Trophoblast cell (in vitro differentiated cells and primary cell): ENCODE measurements around the gene FFAR2.

Experiments used
- DNase-seq, 2 donors: peaks; one replicate each; pipeline ENCODE4 v3.0.0-alpha.2; 2016
- H2AFZ ChIP-seq: 2 replicates; pipeline ENCODE4 v1.6.1; 2013; ENCODE audit warnings: low read length, moderate library complexity, mild to moderate bottlenecking; ENCODE audit not compliant: insufficient read depth, poor library complexity
- H2AK5ac ChIP-seq: 2 replicates; pipeline ENCODE4 v1.6.1; 2013; ENCODE audit warnings: mild to moderate bottlenecking, low read length
- H2BK120ac ChIP-seq: 2 replicates; pipeline ENCODE4 v1.6.1; 2013; ENCODE audit warnings: low read length, mild to moderate bottlenecking, moderate library complexity; ENCODE audit not compliant: insufficient read depth, poor library complexity
- H2BK12ac ChIP-seq: 2 replicates; pipeline ENCODE4 v1.6.1; 2013; ENCODE audit warnings: mild to moderate bottlenecking, low read length, moderate library complexity
- H2BK5ac ChIP-seq: 2 replicates; pipeline ENCODE4 v1.6.1; 2013; ENCODE audit warnings: low read length, low read depth, moderate library complexity, mild to moderate bottlenecking; ENCODE audit not compliant: poor library complexity
- H3K14ac ChIP-seq: 2 replicates; pipeline ENCODE4 v1.6.1; 2013; ENCODE audit warnings: mild to moderate bottlenecking, low read length
- H3K18ac ChIP-seq: 2 replicates; pipeline ENCODE4 v1.6.1; 2013; ENCODE audit warnings: mild to moderate bottlenecking, low read length
- H3K23ac ChIP-seq: 2 replicates; pipeline ENCODE4 v1.6.1; 2013; ENCODE audit warnings: low read length
- H3K27ac ChIP-seq: 2 replicates; pipeline ENCODE4 v1.5.1; 2013; ENCODE audit warnings: low read depth, mild to moderate bottlenecking, inconsistent platforms, low read length, moderate library complexity
- H3K27me3 ChIP-seq: 2 replicates; pipeline ENCODE4 v1.6.1; 2013; ENCODE audit warnings: inconsistent platforms, mild to moderate bottlenecking, low read length, moderate library complexity; ENCODE audit not compliant: insufficient read depth
- H3K36me3 ChIP-seq, 2 experiments: 1 replicate in 1 of 2; 2 replicates in 1 of 2; pipeline ENCODE4 v1.6.1; 2013; ENCODE audit warnings: low read length in 2 of 2, mild to moderate bottlenecking in 2 of 2, moderate library complexity in 1 of 2; ENCODE audit not compliant: insufficient read depth in 2 of 2, control insufficient read depth in 1 of 2
- H3K4ac ChIP-seq: 2 replicates; pipeline ENCODE4 v1.6.1; 2013; ENCODE audit warnings: low read depth, mild to moderate bottlenecking, low read length, moderate library complexity
- H3K4me1 ChIP-seq, 2 experiments: 1 replicate in 1 of 2; 2 replicates in 1 of 2; pipeline ENCODE4 v1.6.1; 2013; ENCODE audit warnings: low read length in 2 of 2, mild to moderate bottlenecking in 2 of 2, moderate library complexity in 1 of 2; ENCODE audit not compliant: insufficient read depth in 2 of 2, control insufficient read depth in 1 of 2
- H3K4me2 ChIP-seq: 2 replicates; pipeline ENCODE4 v1.6.1; 2013; ENCODE audit warnings: inconsistent platforms, mild to moderate bottlenecking, low read length, moderate library complexity
- H3K4me3 ChIP-seq: 2 replicates; pipeline ENCODE4 v1.5.1; 2013; ENCODE audit warnings: mild to moderate bottlenecking, low read depth, low read length, inconsistent platforms
- H3K79me1 ChIP-seq: one replicate; pipeline ENCODE4 v1.6.1; 2013; ENCODE audit warnings: low read length
- H3K79me2 ChIP-seq: 2 replicates; pipeline ENCODE4 v1.6.1; 2013; ENCODE audit warnings: low read length, mild to moderate bottlenecking; ENCODE audit not compliant: control insufficient read depth, insufficient read depth, poor library complexity
- H3K9ac ChIP-seq: 2 replicates; pipeline ENCODE4 v1.6.1; 2013; ENCODE audit warnings: mild to moderate bottlenecking, low read length
- H3K9me3 ChIP-seq: 2 replicates; pipeline ENCODE4 v1.6.1; 2013; ENCODE audit warnings: low read depth, mild to moderate bottlenecking, control low read depth, inconsistent platforms, low read length; ENCODE audit not compliant: insufficient read depth
- H4K12ac ChIP-seq: 2 replicates; pipeline ENCODE4 v1.6.1; 2013; ENCODE audit warnings: low read depth, mild to moderate bottlenecking, low read length, moderate library complexity
- H4K8ac ChIP-seq: 2 replicates; pipeline ENCODE4 v1.6.1; 2013; ENCODE audit warnings: low read depth, mild to moderate bottlenecking, low read length, moderate library complexity
- H4K91ac ChIP-seq: one replicate; pipeline ENCODE4 v1.6.1; 2013; ENCODE audit warnings: low read depth, mild to moderate bottlenecking, low read length, moderate library complexity
- WGBS: extraction: QIAGEN DNeasy Blood & Tissue Kit; methylation state at CpG from one replicate; pipeline ENCODE4 v1.1.7; 2013; ENCODE audit warnings: missing lambda C conversion rate; ENCODE audit not compliant: insufficient read length, insufficient coverage; ENCODE audit errors: extremely low coverage; 5-methylcytosine and 5-hydroxymethylcytosine counted together

FFAR2 gene

GRCh38 chr19:35457173-35457572 lies 9.1 kb downstream of the FFAR2 start:
- Histone ChIP-seq H3K4ac (no peak overlapping the region), H3K27me3 (no peaks in the 10 kb centered on the region), H3K18ac (no peak overlapping the region), H3K4me2 (no peak overlapping the region), H2BK12ac (no peak overlapping the region), H3K27ac (no peak overlapping the region), H3K4me3 (no peak overlapping the region), H3K9me3 (no peaks in the 10 kb centered on the region), H2BK5ac (no peak overlapping the region), H3K4me1 (no peaks in the 10 kb centered on the region), H3K79me2 (no peaks in the 10 kb centered on the region), H3K36me3 (no peaks in the 10 kb centered on the region), H2AFZ (no peak overlapping the region), H3K23ac (no peak overlapping the region), H4K12ac (no peak overlapping the region), H4K91ac (no peak overlapping the region), H2AK5ac (no peak overlapping the region), H3K9ac (no peak overlapping the region), H4K8ac (no peak overlapping the region), H2BK120ac (no peak overlapping the region), H3K79me1 (no peaks in the 10 kb centered on the region), H3K14ac (no peak overlapping the region)
- DNase-seq, result no peak
- WGBS, result no CpG with 5 or more reads among the region's 5 CpGs

DNA sequence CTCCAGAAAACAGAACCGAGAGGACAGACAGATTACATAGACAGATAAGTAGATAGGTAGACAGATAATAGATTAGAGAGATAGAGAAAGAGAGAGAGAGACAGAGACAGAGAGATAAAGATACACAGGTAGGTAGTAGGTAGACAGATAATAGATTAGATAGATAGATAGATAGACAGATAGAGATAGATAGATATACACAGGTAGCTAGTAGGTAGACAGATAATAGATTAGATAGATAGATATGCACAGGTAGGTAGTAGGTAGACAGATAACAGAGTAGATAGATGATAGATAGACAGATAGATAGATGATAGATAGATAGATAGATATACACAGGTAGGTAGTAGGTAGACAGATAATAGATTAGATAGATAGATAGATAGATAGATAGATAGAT lies 10.1 kb downstream of the FFAR2 start:
- H3K27me3 ChIP-seq, result no peaks in the 10 kb centered on the region
- H4K12ac ChIP-seq, result no peak overlapping the region
- H3K4ac ChIP-seq, result no peak overlapping the region
- H3K4me1 ChIP-seq, result no peaks in the 10 kb centered on the region
- no peaks in the 10 kb centered on the region for H3K36me3 ChIP-seq
- H3K4me3 ChIP-seq, result no peak overlapping the region
- no peaks in the 10 kb centered on the region for H3K79me2 ChIP-seq
- no peak overlapping the region for H2BK120ac ChIP-seq
- no peaks in the 10 kb centered on the region for H3K79me1 ChIP-seq
- H3K27ac ChIP-seq, result no peak overlapping the region
- H2BK12ac ChIP-seq, result no peak overlapping the region
- no peak overlapping the region for H4K8ac ChIP-seq
- H2AFZ ChIP-seq, result no peak overlapping the region
- WGBS, result no CpG with 5 or more reads among the region's 1 CpG
- no peak overlapping the region for H3K23ac ChIP-seq
- H4K91ac ChIP-seq, result no peak overlapping the region
- H2AK5ac ChIP-seq, result no peak overlapping the region
- no peak overlapping the region for H3K18ac ChIP-seq
- H2BK5ac ChIP-seq, result no peak overlapping the region
- no peaks in the 10 kb centered on the region for H3K9me3 ChIP-seq
- no peak overlapping the region for H3K14ac ChIP-seq
- no peak overlapping the region for H3K9ac ChIP-seq
- no peak overlapping the region for H3K4me2 ChIP-seq
- DNase-seq, result peak in 1 of 2 donors; percentile 62

- Histone ChIP-seq H3K23ac (no peak overlapping the region), H3K79me2 (no peaks in the 10 kb centered on the region), H2AK5ac (no peak overlapping the region), H3K9me3 (no peaks in the 10 kb centered on the region), H3K4me3 (no peak overlapping the region), H3K9ac (no peak overlapping the region), H3K4me1 (no peaks in the 10 kb centered on the region), H3K14ac (no peak overlapping the region), H2BK120ac (no peak overlapping the region), H2BK12ac (no peak overlapping the region), H4K91ac (no peak overlapping the region), H3K36me3 (no peaks in the 10 kb centered on the region), H2BK5ac (no peak overlapping the region), H2AFZ (no peak overlapping the region), H4K12ac (no peak overlapping the region), H3K27me3 (no peaks in the 10 kb centered on the region), H3K18ac (no peak overlapping the region), H3K4me2 (no peak overlapping the region), H3K4ac (no peak overlapping the region), H3K79me1 (no peaks in the 10 kb centered on the region), H3K27ac (no peak overlapping the region), H4K8ac (no peak overlapping the region)
- peak in 1 of 2 donors; percentile 59 for DNase-seq
- WGBS, result no CpG with 5 or more reads among the region's 10 CpGs
Observed at GRCh38 chr19:35458731-35459391, 10.8 kb downstream of the FFAR2 start.

DNA sequence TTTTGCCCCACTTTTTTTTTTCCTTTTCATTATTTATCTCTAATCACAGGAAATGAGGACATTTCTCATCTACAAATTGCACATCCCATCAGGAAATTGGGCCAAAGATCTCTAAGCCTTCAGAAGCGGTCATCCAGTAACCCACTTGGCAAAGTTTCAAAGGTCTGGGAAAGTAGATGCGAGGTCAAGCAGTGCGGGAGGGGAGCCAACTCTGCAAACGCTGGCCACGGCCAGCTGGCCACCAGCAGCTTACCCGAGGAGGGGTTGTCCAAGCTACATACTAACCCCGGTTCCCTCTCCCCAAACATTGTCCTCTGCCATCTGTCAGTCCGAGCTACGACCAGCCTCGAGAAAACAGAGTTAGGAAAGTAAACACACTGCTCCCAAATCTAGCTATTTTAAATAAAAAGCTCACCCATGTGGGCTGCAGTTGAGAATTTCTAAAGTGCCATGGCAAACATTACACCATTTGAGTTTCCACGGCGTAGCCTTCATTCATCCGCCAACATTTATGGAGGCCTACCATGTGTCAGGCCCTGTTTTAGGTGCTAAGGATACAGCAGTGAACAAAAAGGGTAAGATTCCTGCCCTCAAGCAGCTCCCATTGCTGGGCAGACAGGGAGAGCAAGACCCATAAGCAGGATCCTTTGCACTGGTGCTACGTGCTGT lies 11.5 kb downstream of the FFAR2 start:
- H3K9ac ChIP-seq, result no peak overlapping the region
- no peak overlapping the region for H3K4me2 ChIP-seq
- H3K36me3 ChIP-seq, result no peaks in the 10 kb centered on the region
- H3K4ac ChIP-seq, result no peak overlapping the region
- H3K4me1 ChIP-seq, result no peaks in the 10 kb centered on the region
- H3K23ac ChIP-seq, result no peak overlapping the region
- H2AK5ac ChIP-seq, result no peak overlapping the region
- no peak overlapping the region for H2AFZ ChIP-seq
- no peaks in the 10 kb centered on the region for H3K79me1 ChIP-seq
- no peak overlapping the region for H2BK5ac ChIP-seq
- no peaks in the 10 kb centered on the region for H3K27me3 ChIP-seq
- no peak overlapping the region for H3K27ac ChIP-seq
- no peak overlapping the region for H3K4me3 ChIP-seq
- DNase-seq, result no peak
- H2BK12ac ChIP-seq, result no peak overlapping the region
- no peak overlapping the region for H3K14ac ChIP-seq
- no peaks in the 10 kb centered on the region for H3K9me3 ChIP-seq
- WGBS, result no CpG with 5 or more reads among the region's 14 CpGs
- H4K8ac ChIP-seq, result no peak overlapping the region
- no peak overlapping the region for H3K18ac ChIP-seq
- H4K12ac ChIP-seq, result no peak overlapping the region
- no peak overlapping the region for H2BK120ac ChIP-seq
- H4K91ac ChIP-seq, result no peak overlapping the region
- H3K79me2 ChIP-seq, result no peaks in the 10 kb centered on the region
